IgD-negative memory B cell (primary cell): ENCODE results near the gene STAT5B. TPM values are rescaled to one million over a fixed set of nuclear protein-coding genes. Genes with fewer than 3 reads are reported as not detected.
A peak's percentile ranks its signal among the peaks of the same experiment; 100 is the strongest.
"Not testable (repeated sequence)": the region's sequence is repeated elsewhere in the genome, so short reads cannot be mapped to it uniquely, and the experiment has no call there.

ENCODE experiments used
- H3K27ac Mint-ChIP-seq, 3 donors: one replicate each; pipeline ENCODE4 v1.8.0; 2020 to 2022; ENCODE audit warnings: mild to moderate bottlenecking in 3 of 3, mixed read lengths in 3 of 3, moderate library complexity in 1 of 3
- H3K27me3 Mint-ChIP-seq: one replicate; pipeline ENCODE4 v1.8.0; 2021; ENCODE audit warnings: mixed read lengths
- H3K36me3 Mint-ChIP-seq: one replicate; pipeline ENCODE4 v1.8.0; 2020; ENCODE audit warnings: mild to moderate bottlenecking, mixed read lengths
- H3K4me1 Mint-ChIP-seq, 3 donors: one replicate each; pipeline ENCODE4 v1.8.0; 2020 to 2022; ENCODE audit warnings: mixed read lengths in 3 of 3, mild to moderate bottlenecking in 1 of 3
- H3K4me3 Mint-ChIP-seq, 4 donors: one replicate each; pipeline ENCODE4 v1.8.0; 2020 to 2022; ENCODE audit warnings: mild to moderate bottlenecking in 4 of 4, mixed read lengths in 4 of 4, moderate library complexity in 3 of 4
- H3K9me3 Mint-ChIP-seq, 3 donors: one replicate each; pipeline ENCODE4 v1.8.0; 2020 to 2021; ENCODE audit warnings: mixed read lengths in 3 of 3, mild to moderate bottlenecking in 1 of 3
- polyA plus RNA-seq: library from polyadenylated mRNA; unstranded; fragments of 300-500 nt; fragmentation: Illumina TruSeq; gene quantifications from one replicate; pipeline ENCODE4 v1.2.3, GENCODE V29; 2021

STAT5B gene
- polyA plus RNA-seq, 1 donor from 2014 or later: 60.4 TPM

DNA sequence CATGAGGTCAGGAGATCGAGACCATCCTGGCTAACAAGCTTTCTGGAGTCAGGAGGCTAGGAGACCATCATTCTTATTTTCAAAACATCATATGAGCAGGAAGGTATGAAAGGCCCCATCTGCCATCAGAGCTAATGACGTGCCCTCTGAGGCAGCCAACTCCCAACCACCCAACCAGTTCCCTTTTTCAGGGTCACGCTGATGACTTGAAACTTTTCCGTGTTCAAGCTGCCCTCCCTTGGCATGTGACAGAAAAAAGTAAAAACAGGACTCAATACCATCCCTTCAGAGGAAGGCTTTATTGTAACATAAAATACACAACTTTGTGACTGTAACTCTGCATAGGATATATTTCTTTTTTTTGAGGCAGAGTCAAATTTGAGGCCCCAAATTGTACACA lies 77.3 kb downstream of the STAT5B start:
- Mint-ChIP-seq H3K4me1 (peaks cover 11 to 20% (median 14%) of the 10 kb centered on the region in 3 donors), H3K9me3 (no peaks in the 10 kb centered on the region), H3K27me3 (no peaks in the 10 kb centered on the region), H3K36me3 (peaks cover 4% of the 10 kb centered on the region), H3K27ac (peak overlapping the region; percentile 80 to 98 (median 97)), H3K4me3 (peak overlapping the region in 2 of 4 donors; percentile 58 to 80)

DNA sequence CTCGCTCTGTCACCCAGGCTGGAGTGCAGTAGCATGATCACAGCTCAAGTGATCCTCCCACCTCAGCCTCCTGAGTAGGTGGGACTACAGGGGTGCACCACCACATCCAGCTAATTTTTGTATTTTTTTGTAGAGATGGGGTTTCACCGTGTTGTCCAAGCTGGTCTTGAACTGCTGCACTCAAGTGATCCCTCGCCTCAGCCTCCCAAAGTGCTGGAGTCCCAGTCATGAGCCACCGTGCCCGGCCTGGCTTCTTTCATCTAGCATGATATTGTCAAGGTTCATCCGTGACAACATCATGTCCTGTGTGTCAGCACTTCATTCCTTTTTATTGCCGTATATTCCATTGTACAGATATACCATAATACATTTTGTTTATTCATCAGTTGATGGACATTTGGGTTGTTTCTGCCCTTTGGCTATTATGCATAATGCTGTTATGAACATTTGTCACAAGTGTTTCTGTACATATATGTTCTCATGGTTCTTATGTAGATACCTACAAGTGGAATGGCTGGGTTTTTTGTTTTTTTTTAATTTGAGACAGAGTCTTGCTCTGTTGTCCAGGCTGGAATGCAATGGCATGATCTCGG lies 78.5 kb downstream of the STAT5B start:
- Mint-ChIP-seq H3K4me1 (peaks cover 11 to 24% (median 24%) of the 10 kb centered on the region in 3 donors), H3K9me3 (no peaks in the 10 kb centered on the region), H3K36me3 (peaks cover 3% of the 10 kb centered on the region), H3K27ac (peak overlapping the region in 2 of 3 donors; percentile 11 to 34), H3K27me3 (no peaks in the 10 kb centered on the region), H3K4me3 (peak overlapping the region in 1 of 4 donors; percentile 47)

GRCh38 chr17:42193969-42194899 lies 82.0 kb downstream of the STAT5B start, which contains the start of gene GHDC:
Gene GHDC (minus strand): TSS chr17:42194494. CDS start chr17:42193581, 913 bp downstream.
- no peaks in the 10 kb centered on the region for H3K36me3 Mint-ChIP-seq
- no peaks in the 10 kb centered on the region for H3K9me3 Mint-ChIP-seq
- peaks cover 11 to 25% (median 22%) of the 10 kb centered on the region in 3 donors for H3K4me1 Mint-ChIP-seq
- H3K27me3 Mint-ChIP-seq: no peaks in the 10 kb centered on the region
- H3K27ac Mint-ChIP-seq: peak within 1 kb of the TSS; percentile 37 to 95 (median 78)
- peak within 1 kb of the TSS; percentile 90 to 97 (median 94) for H3K4me3 Mint-ChIP-seq

- Mint-ChIP-seq H3K4me3 (peak overlapping the region; percentile 90 to 97 (median 94)), H3K4me1 (peaks cover 5 to 18% (median 17%) of the 10 kb centered on the region in 3 donors), H3K36me3 (no peaks in the 10 kb centered on the region), H3K9me3 (no peaks in the 10 kb centered on the region), H3K27me3 (no peaks in the 10 kb centered on the region), H3K27ac (peak overlapping the region; percentile 37 to 95 (median 78))
Observed at GRCh38 chr17:42193216-42193968, 82.8 kb downstream of the STAT5B start.

GRCh38 chr17:42192189-42193126 lies 83.7 kb downstream of the STAT5B start:
- no peaks in the 10 kb centered on the region for H3K36me3 Mint-ChIP-seq
- no peak overlapping the region for H3K27ac Mint-ChIP-seq
- H3K9me3 Mint-ChIP-seq: no peaks in the 10 kb centered on the region
- peaks cover 5 to 17% (median 16%) of the 10 kb centered on the region in 3 donors for H3K4me1 Mint-ChIP-seq
- H3K4me3 Mint-ChIP-seq: peak overlapping the region; percentile 51 to 90 (median 61)
- no peaks in the 10 kb centered on the region for H3K27me3 Mint-ChIP-seq

GRCh38 chr17:42191275-42191608 lies 84.9 kb downstream of the STAT5B start:
- Mint-ChIP-seq H3K27me3 (no peaks in the 10 kb centered on the region), H3K4me3 (no peak overlapping the region), H3K36me3 (no peaks in the 10 kb centered on the region), H3K27ac (no peak overlapping the region), H3K4me1 (peaks cover 5 to 16% (median 15%) of the 10 kb centered on the region in 3 donors), H3K9me3 (no peaks in the 10 kb centered on the region)

- H3K27me3 Mint-ChIP-seq: no peaks in the 10 kb centered on the region
- H3K4me1 Mint-ChIP-seq: peaks cover 5 to 16% (median 11%) of the 10 kb centered on the region in 3 donors
- peak overlapping the region in 1 of 4 donors; percentile 76 for H3K4me3 Mint-ChIP-seq
- no peaks in the 10 kb centered on the region for H3K9me3 Mint-ChIP-seq
- no peaks in the 10 kb centered on the region for H3K36me3 Mint-ChIP-seq
- H3K27ac Mint-ChIP-seq: no peak overlapping the region
Observed at GRCh38 chr17:42190491-42191274, 85.5 kb downstream of the STAT5B start.

GRCh38 chr17:42189651-42189965 lies 86.6 kb downstream of the STAT5B start:
- Mint-ChIP-seq H3K9me3 (no peaks in the 10 kb centered on the region), H3K4me1 (peaks cover 10 to 19% (median 13%) of the 10 kb centered on the region in 3 donors), H3K4me3 (no peak overlapping the region), H3K36me3 (no peaks in the 10 kb centered on the region), H3K27ac (no peak overlapping the region), H3K27me3 (no peaks in the 10 kb centered on the region)

DNA sequence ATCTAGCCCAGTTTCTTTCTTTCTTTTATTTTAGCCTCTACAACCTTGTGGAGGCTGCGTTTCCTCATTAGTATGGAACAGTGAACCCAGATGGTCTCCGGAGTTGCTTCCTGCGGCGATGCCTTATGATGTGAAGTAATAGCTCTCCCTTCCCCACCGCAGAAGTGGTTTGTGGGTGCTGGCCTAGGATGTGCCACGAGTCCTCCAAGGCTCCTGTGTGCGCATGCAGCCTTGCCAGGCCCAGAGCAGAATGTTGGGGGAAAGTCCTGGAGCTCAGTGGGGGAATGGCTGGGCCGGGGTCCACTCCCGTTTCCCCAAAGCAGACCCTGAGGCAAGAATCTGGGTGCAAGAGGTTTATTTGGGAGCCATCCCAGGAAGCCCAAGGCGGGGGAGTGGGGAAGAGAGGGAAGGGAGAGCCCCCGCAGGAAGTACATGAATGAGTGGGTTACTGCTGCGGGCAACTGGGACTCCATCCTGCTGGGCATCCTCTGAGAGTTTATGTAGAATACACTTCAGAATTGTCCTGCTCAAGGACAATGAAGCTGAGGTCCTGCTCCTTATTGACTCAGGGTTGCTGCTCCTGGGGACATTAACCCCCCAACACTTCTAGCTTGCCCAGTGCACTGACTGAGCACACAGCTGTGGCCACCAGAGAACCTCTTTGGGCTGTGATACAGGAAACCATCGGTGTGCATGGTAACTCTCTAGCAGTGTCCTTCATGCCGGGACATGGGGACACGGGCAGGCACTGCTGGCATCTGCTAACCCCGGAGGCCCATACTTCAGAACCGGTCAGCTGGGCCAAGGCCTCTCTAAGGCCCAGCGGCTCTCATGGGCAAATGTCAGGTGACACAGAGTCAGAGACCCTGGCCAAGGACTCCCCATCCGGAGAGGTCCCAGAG lies 87.2 kb downstream of the STAT5B start:
- Mint-ChIP-seq H3K9me3 (no peaks in the 10 kb centered on the region), H3K36me3 (no peaks in the 10 kb centered on the region), H3K27me3 (no peaks in the 10 kb centered on the region), H3K4me3 (peak overlapping the region in 1 of 4 donors; percentile 60), H3K27ac (no peak overlapping the region), H3K4me1 (peaks cover 10 to 19% (median 10%) of the 10 kb centered on the region in 3 donors)

DNA sequence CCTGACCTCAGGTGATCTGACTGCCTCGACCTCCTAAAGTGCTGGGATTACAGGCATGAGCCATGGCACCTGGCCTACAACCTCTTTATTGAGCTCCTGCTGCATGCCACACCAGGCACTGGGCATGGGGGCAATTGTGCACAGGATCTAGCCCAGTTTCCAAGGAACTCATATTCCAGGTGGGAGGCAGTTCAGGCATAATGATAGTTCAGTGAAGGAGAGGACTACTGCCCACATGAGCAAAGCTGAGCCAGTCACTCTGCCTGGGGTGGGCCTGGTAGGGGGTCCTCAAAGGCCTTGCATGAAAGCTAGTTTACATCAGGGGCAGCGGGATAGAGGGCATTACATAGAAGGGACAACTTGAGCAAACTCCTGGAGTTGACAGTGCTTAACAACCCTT lies 88.4 kb downstream of the STAT5B start:
- no peak overlapping the region for H3K27ac Mint-ChIP-seq
- no peaks in the 10 kb centered on the region for H3K27me3 Mint-ChIP-seq
- peaks cover 10 to 18% (median 16%) of the 10 kb centered on the region in 3 donors for H3K4me1 Mint-ChIP-seq
- peak overlapping the region in 1 of 4 donors; percentile 33 for H3K4me3 Mint-ChIP-seq
- no peaks in the 10 kb centered on the region for H3K36me3 Mint-ChIP-seq
- no peaks in the 10 kb centered on the region for H3K9me3 Mint-ChIP-seq

DNA sequence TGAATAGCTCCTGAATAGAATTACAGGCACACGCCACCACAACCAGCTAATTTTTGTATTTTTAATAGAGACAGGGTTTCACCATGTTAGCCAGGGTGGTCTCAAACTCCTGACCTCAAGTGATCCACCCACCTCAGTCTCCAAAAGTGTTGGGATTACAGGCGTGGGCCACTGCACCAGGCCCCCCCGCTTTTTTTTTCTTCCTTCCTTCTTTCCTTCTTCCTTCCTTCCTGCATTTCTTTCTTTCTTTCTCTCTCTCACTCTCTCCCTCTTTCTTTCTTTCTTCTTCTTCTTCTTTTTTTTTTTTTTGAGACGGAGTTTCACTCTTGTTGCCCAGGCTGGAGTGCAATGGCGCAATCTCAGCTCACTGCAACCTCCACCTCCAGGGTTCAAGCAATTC lies 90.0 kb downstream of the STAT5B start:
- not testable (repeated sequence) for H3K27me3 Mint-ChIP-seq, H3K27ac Mint-ChIP-seq, H3K9me3 Mint-ChIP-seq, H3K36me3 Mint-ChIP-seq
- Mint-ChIP-seq H3K4me3 (peak overlapping the region in 1 of 4 donors; percentile 46), H3K4me1 (peaks cover 12 to 19% (median 14%) of the 10 kb centered on the region in 3 donors)

GRCh38 chr17:42185621-42185930 lies 90.6 kb downstream of the STAT5B start:
- Mint-ChIP-seq H3K36me3 (no peaks in the 10 kb centered on the region), H3K4me3 (peak overlapping the region in 2 of 4 donors; percentile 54 to 89), H3K27me3 (peaks cover under 1% of the 10 kb centered on the region), H3K27ac (peak overlapping the region in 2 of 3 donors; percentile 33 to 87), H3K9me3 (no peaks in the 10 kb centered on the region), H3K4me1 (peaks cover 13 to 20% (median 14%) of the 10 kb centered on the region in 3 donors)
